ENCODE measurements around the gene ANAPC2. TPM values are rescaled to one million over a fixed set of nuclear protein-coding genes. Genes with fewer than 3 reads are reported as not detected.

The ANAPC2 gene
- total RNA-seq, 1 donor from 2014 or later, result 38.2 TPM

Small RNA genes within 50 kb of the gene (microRNA-seq; reads per million reads assigned to microRNA genes)
- not detected for gene MIR3621 (ENCODE audit: borderline number of aligned reads)

Other genes with a start within 250 kb of the ANAPC2 start
- gene FBXW5, start 243.8 kb downstream of the ANAPC2 start, total RNA-seq, result 162 TPM
- 2.2 TPM for gene C8G, start 243.3 kb downstream of the ANAPC2 start, total RNA-seq
- gene LCN12, start 236.3 kb downstream of the ANAPC2 start, total RNA-seq, result 3.6 TPM
- gene PTGDS, start 211.1 kb downstream of the ANAPC2 start, total RNA-seq, result 5,424 TPM
- gene LCNL1, start 205.6 kb downstream of the ANAPC2 start, total RNA-seq, result 18.3 TPM
- gene PAXX, start 196.1 kb downstream of the ANAPC2 start, total RNA-seq, result 23.9 TPM
- 1.7 TPM for gene CLIC3, start 192.0 kb downstream of the ANAPC2 start, total RNA-seq
- gene ABCA2, start 160.3 kb downstream of the ANAPC2 start, total RNA-seq, result 33.8 TPM
- 0.17 TPM for gene FUT7, start 156.5 kb downstream of the ANAPC2 start, total RNA-seq
- gene NPDC1, start 142.4 kb downstream of the ANAPC2 start, total RNA-seq, result 59.0 TPM
- 2.1 TPM for gene ENTPD2, start 134.5 kb downstream of the ANAPC2 start, total RNA-seq
- gene SAPCD2, start 118.0 kb downstream of the ANAPC2 start, total RNA-seq, result 0.12 TPM
- gene UAP1L1, start 111.0 kb downstream of the ANAPC2 start, total RNA-seq, result 12.6 TPM
- gene MAN1B1, start 101.6 kb downstream of the ANAPC2 start, total RNA-seq, result 21.4 TPM
- 155 TPM for gene DPP7, start 73.8 kb downstream of the ANAPC2 start, total RNA-seq
- not detected for gene GRIN1, start 49.4 kb downstream of the ANAPC2 start, total RNA-seq
- gene LRRC26, start 18.5 kb downstream of the ANAPC2 start, total RNA-seq, result not detected
- gene TMEM210, start 16.5 kb downstream of the ANAPC2 start, total RNA-seq, result not detected
- gene SSNA1, start 116 bp upstream of the ANAPC2 start, total RNA-seq, result 77.7 TPM
- gene TPRN, start 12.2 kb upstream of the ANAPC2 start, total RNA-seq, result 21.7 TPM
- gene TMEM203, start 17.1 kb upstream of the ANAPC2 start, total RNA-seq, result 43.3 TPM
- gene NDOR1, start 17.1 kb upstream of the ANAPC2 start, total RNA-seq, result 5.7 TPM
- gene RNF208, start 33.7 kb upstream of the ANAPC2 start, total RNA-seq, result 29.7 TPM
- gene CYSRT1, start 36.6 kb upstream of the ANAPC2 start, total RNA-seq, result not detected
- not detected for gene RNF224, start 38.9 kb upstream of the ANAPC2 start, total RNA-seq
- gene SLC34A3, start 42.3 kb upstream of the ANAPC2 start, total RNA-seq, result not detected
- gene TUBB4B, start 52.7 kb upstream of the ANAPC2 start, total RNA-seq, result 439 TPM
- gene STPG3, start 62.7 kb upstream of the ANAPC2 start, total RNA-seq, result 0.69 TPM
- gene NELFB, start 66.8 kb upstream of the ANAPC2 start, total RNA-seq, result 43.6 TPM
- gene TOR4A, start 89.2 kb upstream of the ANAPC2 start, total RNA-seq, result 19.3 TPM
- gene NRARP, start 113.7 kb upstream of the ANAPC2 start, total RNA-seq, result 4.0 TPM
- gene EXD3, start 234.6 kb upstream of the ANAPC2 start, total RNA-seq, result 8.3 TPM
- 1.9 TPM for gene NOXA1, start 234.8 kb upstream of the ANAPC2 start, total RNA-seq

Measured in left ventricle myocardium superior (tissue), 1 donor.